H1 (cell line): Measurements from ENCODE around the gene DHH.

Source experiments
- ASH2L ChIP-seq: fragments of 200-600, 300-600 bp; sonication (generic); IDR thresholded peaks from one replicate; pipeline ENCODE4 v1.7.1; 2017; ENCODE audit warnings: low read length
- CREB1 ChIP-seq: IDR thresholded peaks from 2 replicates; pipeline ENCODE4 v1.6.1; 2012; ENCODE audit warnings: inconsistent platforms
- FOSL1 ChIP-seq: IDR thresholded peaks from 2 replicates; pipeline ENCODE4 v1.6.1; 2011; ENCODE audit warnings: mild to moderate bottlenecking, low read depth, low read length, moderate library complexity; ENCODE audit not compliant: insufficient read depth
- GTF2F1 ChIP-seq: IDR thresholded peaks from 2 replicates; pipeline ENCODE4 v1.6.1; 2012; ENCODE audit warnings: low read depth, low read length, improper control_type of control experiment, borderline replicate concordance
- JUND ChIP-seq: IDR thresholded peaks from 2 replicates; pipeline ENCODE4 v1.6.1; 2011; ENCODE audit warnings: mild to moderate bottlenecking, improper control_type of control experiment, low read length
- POLR2A ChIP-seq, 2 experiments: IDR thresholded peaks; 1 replicate in 1 of 2; 2 replicates in 1 of 2; pipeline ENCODE4 v1.6.1; 2011; ENCODE audit warnings: low read depth in 2 of 2, low read length in 2 of 2, mild to moderate bottlenecking in 2 of 2; ENCODE audit errors: control extremely low read depth in 1 of 2
- POLR2AphosphoS5 ChIP-seq: IDR thresholded peaks from 2 replicates; pipeline ENCODE4 v1.6.1; 2011; ENCODE audit warnings: low read depth, low read length
- POU5F1 ChIP-seq: IDR thresholded peaks from 2 replicates; pipeline ENCODE4 v1.6.1; 2011; ENCODE audit warnings: low read depth, mild to moderate bottlenecking, low read length, moderate library complexity
- RAD21 ChIP-seq, 2 experiments: IDR thresholded peaks in 1 of 2; conservative IDR thresholded peaks in 1 of 2; 2 replicates each; pipeline ENCODE4 v1.6.1; 2011; ENCODE audit warnings: low read depth in 2 of 2, low read length in 2 of 2, improper control_type of control experiment in 1 of 2, inconsistent platforms in 1 of 2, mild to moderate bottlenecking in 1 of 2, moderate library complexity in 1 of 2
- RXRA ChIP-seq: IDR thresholded peaks from 2 replicates; pipeline ENCODE4 v1.6.1; 2011; ENCODE audit warnings: low read depth, mild to moderate bottlenecking, low read length, moderate library complexity; ENCODE audit not compliant: insufficient read depth
- SIN3A ChIP-seq, 2 experiments: IDR thresholded peaks in 1 of 2; conservative IDR thresholded peaks in 1 of 2; 2 replicates each; pipeline ENCODE4 v1.6.1; 2011 to 2012; ENCODE audit warnings: low read length in 2 of 2, improper control_type of control experiment in 1 of 2, low read depth in 1 of 2, mild to moderate bottlenecking in 1 of 2
- SP1 ChIP-seq: IDR thresholded peaks from 2 replicates; pipeline ENCODE4 v1.6.1; 2011; ENCODE audit warnings: low read depth, low read length
- TEAD4 ChIP-seq: IDR thresholded peaks from 2 replicates; pipeline ENCODE4 v1.6.1; 2012; ENCODE audit warnings: low read depth, low read length, inconsistent platforms, mixed read lengths
- TF ChIP-seq, protein P1 (sequence below), 3 experiments: IDR thresholded peaks; 1 replicate in 2 of 3; 2 replicates in 1 of 3; pipeline versions ENCODE4 v1.5.1 to v1.6.1; 2011; ENCODE audit warnings: low read length in 3 of 3, mild to moderate bottlenecking in 3 of 3, inconsistent platforms in 2 of 3, low read depth in 1 of 3, moderate library complexity in 1 of 3; ENCODE audit not compliant: insufficient read depth in 1 of 3; ENCODE audit errors: control extremely low read depth in 1 of 3

DNA sequence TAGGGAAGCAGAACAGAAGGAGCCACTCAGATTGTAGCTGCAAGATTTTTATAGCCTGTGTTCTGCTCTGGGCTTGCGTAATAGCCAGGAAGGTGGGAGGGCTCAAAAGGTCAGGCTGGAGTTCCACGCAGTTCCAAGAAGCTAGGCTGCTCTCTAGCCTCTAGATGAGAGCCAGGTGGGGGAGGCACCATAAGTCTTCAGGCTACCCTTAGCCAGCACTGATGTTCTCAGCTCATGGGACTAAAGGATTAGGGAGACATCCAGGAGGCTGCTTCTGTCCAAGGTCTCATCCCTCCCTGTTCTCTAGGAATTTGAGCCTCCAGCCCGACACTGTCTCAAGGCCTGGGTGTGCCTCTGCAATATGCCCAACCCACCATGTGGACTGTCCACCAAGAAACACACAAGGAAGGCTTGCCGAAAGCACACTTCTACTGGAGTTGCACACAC, 14.4 kb upstream of the DHH start:
- no peak for TF ChIP-seq SIN3A (conservative IDR thresholded peaks at IDR 0.05 in 1 of 2, IDR thresholded peaks at IDR 0.05 in 1 of 2; ENCODE audit: low read depth in 1 of 2, low read length in 2 of 2)
- no peak for TF ChIP-seq SP1
- no peak for TF ChIP-seq TEAD4
- TF ChIP-seq, protein P1, sequence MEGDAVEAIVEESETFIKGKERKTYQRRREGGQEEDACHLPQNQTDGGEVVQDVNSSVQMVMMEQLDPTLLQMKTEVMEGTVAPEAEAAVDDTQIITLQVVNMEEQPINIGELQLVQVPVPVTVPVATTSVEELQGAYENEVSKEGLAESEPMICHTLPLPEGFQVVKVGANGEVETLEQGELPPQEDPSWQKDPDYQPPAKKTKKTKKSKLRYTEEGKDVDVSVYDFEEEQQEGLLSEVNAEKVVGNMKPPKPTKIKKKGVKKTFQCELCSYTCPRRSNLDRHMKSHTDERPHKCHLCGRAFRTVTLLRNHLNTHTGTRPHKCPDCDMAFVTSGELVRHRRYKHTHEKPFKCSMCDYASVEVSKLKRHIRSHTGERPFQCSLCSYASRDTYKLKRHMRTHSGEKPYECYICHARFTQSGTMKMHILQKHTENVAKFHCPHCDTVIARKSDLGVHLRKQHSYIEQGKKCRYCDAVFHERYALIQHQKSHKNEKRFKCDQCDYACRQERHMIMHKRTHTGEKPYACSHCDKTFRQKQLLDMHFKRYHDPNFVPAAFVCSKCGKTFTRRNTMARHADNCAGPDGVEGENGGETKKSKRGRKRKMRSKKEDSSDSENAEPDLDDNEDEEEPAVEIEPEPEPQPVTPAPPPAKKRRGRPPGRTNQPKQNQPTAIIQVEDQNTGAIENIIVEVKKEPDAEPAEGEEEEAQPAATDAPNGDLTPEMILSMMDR (IDR thresholded peaks at IDR 0.05; ENCODE audit: control extremely low read depth in 1 of 3, insufficient read depth in 1 of 3, low read depth in 1 of 3, low read length in 3 of 3): no peak
- TF ChIP-seq RXRA: no peak
- no peak for TF ChIP-seq RAD21 (IDR thresholded peaks at IDR 0.05 in 1 of 2, conservative IDR thresholded peaks at IDR 0.05 in 1 of 2; ENCODE audit: low read depth in 2 of 2, low read length in 2 of 2)
- no peak for TF ChIP-seq POLR2AphosphoS5
- TF ChIP-seq POLR2A (IDR thresholded peaks at IDR 0.05; ENCODE audit: control extremely low read depth in 1 of 2, low read depth in 2 of 2, low read length in 2 of 2): no peak
- no peak for TF ChIP-seq ASH2L
- TF ChIP-seq GTF2F1: no peak
- no peak for TF ChIP-seq CREB1
- no peak for TF ChIP-seq POU5F1
- TF ChIP-seq JUND: no peak
- TF ChIP-seq FOSL1: no peak
